Tibial nerve (tissue), 4 donors: ENCODE data around the gene SUN5.

Experiments
- CTCF ChIP-seq, 5 experiments: fragments of 200-600 bp in 3 of 5; fragments of 450-650 bp in 2 of 5; sonication (generic) in 3 of 5; IDR thresholded peaks; one replicate each; pipeline ENCODE4 v1.5.1; 2016 to 2019; ENCODE audit warnings: antibody characterized with exemption in 5 of 5, mild to moderate bottlenecking in 3 of 5, moderate library complexity in 2 of 5
- EP300 ChIP-seq, 2 donors: sonication (generic); formaldehyde crosslinking; IDR thresholded peaks; one replicate each; pipeline ENCODE4 v1.6.1; 2017; ENCODE audit warnings: antibody characterized with exemption in 2 of 2, mild to moderate bottlenecking in 1 of 2

DNA sequence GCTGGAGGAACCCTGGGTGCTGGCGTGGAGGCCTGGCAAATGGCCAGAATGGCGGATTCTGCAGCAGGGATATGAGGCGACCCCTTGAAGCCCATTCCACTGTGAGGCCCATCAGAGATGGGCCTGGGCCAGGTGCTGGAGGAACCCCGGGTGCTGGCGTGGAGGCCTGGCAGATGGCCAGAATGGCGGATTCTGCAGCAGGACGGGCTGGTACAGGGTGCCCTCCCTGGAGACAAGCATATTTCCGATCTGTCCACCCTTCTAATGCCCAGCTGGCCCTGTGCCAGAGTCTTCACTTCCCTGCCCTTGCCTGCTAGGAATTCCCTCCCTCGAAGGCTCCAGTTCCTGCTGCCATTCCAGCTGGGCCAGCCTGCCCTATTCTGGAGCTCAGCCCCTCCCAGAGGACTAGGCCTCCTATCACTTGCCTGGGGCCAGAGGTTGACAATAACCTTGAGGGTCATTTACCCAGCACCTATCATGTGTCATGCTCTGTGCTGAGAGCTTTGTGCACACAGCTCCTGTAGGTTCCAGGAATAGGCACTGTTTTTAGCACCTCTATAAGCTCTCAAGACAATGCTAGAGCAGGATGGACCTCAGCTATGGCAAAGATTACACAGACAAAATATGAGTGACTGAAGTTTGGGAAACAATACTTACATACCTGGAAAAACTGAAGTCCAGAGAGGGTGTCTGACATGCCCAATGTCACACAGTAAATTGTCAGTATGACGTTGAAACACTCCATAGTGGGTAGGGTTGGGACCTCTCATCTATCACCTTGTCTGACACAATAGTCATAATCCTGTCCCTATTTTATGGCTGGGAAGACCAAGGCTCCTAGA, 21.4 kb downstream of the SUN5 start:
- TF ChIP-seq CTCF (IDR thresholded peaks at IDR 0.05) (no peak), EP300 (IDR thresholded peaks at IDR 0.05) (no peak)
